Loucy (cell line): Measurements from ENCODE around the gene ATP1A2.

Experiments
- EZH2phosphoT487 ChIP-seq: fragments of 200-600 bp; IDR thresholded peaks from 2 replicates; pipeline ENCODE4 v1.6.1; 2018; ENCODE audit warnings: antibody characterized with exemption, mild to moderate bottlenecking, moderate library complexity, borderline replicate concordance
- TF ChIP-seq, protein P1 (sequence below): fragments of 200-600 bp; sonication (generic); conservative IDR thresholded peaks from 2 replicates; pipeline ENCODE4 v1.5.1; 2014; ENCODE audit warnings: mild to moderate bottlenecking, antibody characterized with exemption, low read length

DNA sequence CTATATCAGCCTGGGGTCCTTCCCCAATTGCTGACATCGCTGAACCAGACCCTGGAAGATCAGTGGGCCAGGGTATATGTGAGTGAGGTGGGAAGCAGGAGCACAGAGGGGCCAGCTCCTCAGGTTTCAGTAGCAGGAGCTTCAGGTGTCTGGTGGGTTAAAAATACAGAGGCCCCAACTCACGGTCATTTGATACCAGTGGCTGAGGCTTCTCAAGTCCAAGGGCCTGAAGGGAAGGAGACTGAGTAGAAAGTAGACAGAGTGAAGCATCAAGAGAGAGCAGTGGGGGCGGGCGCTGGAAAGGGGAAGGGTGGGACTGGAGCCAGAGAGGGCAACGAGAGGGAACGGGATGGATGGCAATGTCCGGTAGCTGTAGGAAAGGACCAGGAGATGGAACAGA is 72.8 kb downstream of the ATP1A2 start:
- TF ChIP-seq, protein P1, sequence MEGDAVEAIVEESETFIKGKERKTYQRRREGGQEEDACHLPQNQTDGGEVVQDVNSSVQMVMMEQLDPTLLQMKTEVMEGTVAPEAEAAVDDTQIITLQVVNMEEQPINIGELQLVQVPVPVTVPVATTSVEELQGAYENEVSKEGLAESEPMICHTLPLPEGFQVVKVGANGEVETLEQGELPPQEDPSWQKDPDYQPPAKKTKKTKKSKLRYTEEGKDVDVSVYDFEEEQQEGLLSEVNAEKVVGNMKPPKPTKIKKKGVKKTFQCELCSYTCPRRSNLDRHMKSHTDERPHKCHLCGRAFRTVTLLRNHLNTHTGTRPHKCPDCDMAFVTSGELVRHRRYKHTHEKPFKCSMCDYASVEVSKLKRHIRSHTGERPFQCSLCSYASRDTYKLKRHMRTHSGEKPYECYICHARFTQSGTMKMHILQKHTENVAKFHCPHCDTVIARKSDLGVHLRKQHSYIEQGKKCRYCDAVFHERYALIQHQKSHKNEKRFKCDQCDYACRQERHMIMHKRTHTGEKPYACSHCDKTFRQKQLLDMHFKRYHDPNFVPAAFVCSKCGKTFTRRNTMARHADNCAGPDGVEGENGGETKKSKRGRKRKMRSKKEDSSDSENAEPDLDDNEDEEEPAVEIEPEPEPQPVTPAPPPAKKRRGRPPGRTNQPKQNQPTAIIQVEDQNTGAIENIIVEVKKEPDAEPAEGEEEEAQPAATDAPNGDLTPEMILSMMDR, result no peak
- TF ChIP-seq EZH2phosphoT487, result no peak
